Peyer's patch (tissue), 4 donors: ENCODE data around the gene EXOC4. TPM values are rescaled to one million over a fixed set of nuclear protein-coding genes. Genes with fewer than 3 reads are reported as not detected.

Experiments used
- DNase-seq, 3 donors: peaks; one replicate each; pipeline ENCODE4 v3.0.0-alpha.2; 2017 to 2019
- H3K27ac ChIP-seq, 4 donors: fragments of 200-600 bp; sonication (generic); one replicate each; pipeline ENCODE4 v1.5.1; 2016 to 2019
- H3K27me3 ChIP-seq, 2 donors: fragments of 200-600 bp; sonication (generic); one replicate each; pipeline ENCODE4 v1.5.1; 2019
- H3K36me3 ChIP-seq, 3 donors: fragments of 200-600 bp; sonication (generic); one replicate each; pipeline ENCODE4 v1.5.1; 2016 to 2019
- H3K4me1 ChIP-seq, 4 donors: fragments of 200-600 bp; sonication (generic); one replicate each; pipeline ENCODE4 v1.5.1; 2016 to 2019
- H3K4me3 ChIP-seq, 4 donors: fragments of 200-600 bp; sonication (generic); 1 replicate in 3 of 4; 2 replicates in 1 of 4; pipeline ENCODE4 v1.5.1; 2016 to 2019; ENCODE audit warnings: mild to moderate bottlenecking in 1 of 4
- H3K9me3 ChIP-seq, 4 donors: fragments of 200-600 bp; sonication (generic); one replicate each; pipeline ENCODE4 v1.5.1; 2016 to 2019; ENCODE audit warnings: mild to moderate bottlenecking in 1 of 4
- POLR2A ChIP-seq, 2 donors: fragments of 450-650 bp; IDR thresholded peaks; one replicate each; pipeline ENCODE4 v1.5.1; 2017; ENCODE audit warnings: antibody characterized with exemption in 2 of 2, mild to moderate bottlenecking in 2 of 2, moderate library complexity in 2 of 2
- total RNA-seq, 4 donors: library from RNA; depleted of rRNA; stranded (reverse); fragments of >200 nt; gene quantifications; one replicate each; pipeline ENCODE4 v1.1.0, GENCODE V29; 2016
- TF ChIP-seq, protein P1 (sequence below), 6 experiments: fragments of 450-650 bp in 4 of 6; fragments of 200-600 bp in 2 of 6; sonication (generic) in 1 of 6; IDR thresholded peaks; one replicate each; pipeline ENCODE4 v1.5.1; 2017 to 2019; ENCODE audit warnings: antibody characterized with exemption in 6 of 6, mild to moderate bottlenecking in 3 of 6, moderate library complexity in 1 of 6

The EXOC4 gene
- total RNA-seq, 4 donors from 2014 or later, result 128 to 502 (median 141) TPM

DNA sequence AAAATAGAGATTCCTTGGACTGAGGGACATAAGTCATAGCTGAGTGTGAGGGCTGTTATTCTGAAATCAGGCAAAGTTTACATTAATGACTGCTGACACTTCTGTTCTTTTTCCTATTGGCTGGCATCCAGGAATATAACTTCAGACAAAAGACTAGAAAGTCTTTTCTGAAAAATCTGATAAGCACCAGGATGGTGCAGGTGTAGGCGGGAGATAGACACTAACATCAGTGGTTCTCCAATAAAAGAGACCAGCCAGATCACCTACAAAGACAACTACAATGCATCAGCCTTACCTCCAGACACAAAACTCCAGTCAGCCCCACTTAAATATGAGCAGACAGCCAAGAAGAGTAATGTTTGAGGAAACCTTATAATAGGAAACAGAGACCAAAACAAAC is 705.9 kb downstream of the EXOC4 start:
- H3K4me3 ChIP-seq, result no peak overlapping the region
- TF ChIP-seq POLR2A (IDR thresholded peaks at IDR 0.05), result no peak
- TF ChIP-seq, protein P1, sequence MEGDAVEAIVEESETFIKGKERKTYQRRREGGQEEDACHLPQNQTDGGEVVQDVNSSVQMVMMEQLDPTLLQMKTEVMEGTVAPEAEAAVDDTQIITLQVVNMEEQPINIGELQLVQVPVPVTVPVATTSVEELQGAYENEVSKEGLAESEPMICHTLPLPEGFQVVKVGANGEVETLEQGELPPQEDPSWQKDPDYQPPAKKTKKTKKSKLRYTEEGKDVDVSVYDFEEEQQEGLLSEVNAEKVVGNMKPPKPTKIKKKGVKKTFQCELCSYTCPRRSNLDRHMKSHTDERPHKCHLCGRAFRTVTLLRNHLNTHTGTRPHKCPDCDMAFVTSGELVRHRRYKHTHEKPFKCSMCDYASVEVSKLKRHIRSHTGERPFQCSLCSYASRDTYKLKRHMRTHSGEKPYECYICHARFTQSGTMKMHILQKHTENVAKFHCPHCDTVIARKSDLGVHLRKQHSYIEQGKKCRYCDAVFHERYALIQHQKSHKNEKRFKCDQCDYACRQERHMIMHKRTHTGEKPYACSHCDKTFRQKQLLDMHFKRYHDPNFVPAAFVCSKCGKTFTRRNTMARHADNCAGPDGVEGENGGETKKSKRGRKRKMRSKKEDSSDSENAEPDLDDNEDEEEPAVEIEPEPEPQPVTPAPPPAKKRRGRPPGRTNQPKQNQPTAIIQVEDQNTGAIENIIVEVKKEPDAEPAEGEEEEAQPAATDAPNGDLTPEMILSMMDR (IDR thresholded peaks at IDR 0.05), result no peak

DNA sequence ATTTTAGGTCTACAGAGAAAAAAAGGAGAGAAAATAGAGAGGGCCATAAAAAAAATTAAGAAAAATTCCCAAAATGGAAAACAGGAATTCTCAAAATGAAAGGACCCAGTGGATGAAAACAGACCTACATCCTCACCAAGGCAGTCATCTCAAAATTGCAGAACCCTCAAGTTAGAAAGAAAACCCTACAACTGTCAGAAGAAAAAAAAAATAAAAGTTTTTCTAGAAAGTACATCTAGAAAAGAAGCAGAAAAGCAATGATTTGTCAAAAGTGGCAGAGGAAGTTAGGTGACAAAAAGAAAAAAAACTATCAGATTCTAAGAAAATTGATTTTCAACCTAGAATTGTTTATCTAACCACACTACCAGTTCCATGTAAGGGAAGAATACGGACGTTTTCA is 706.6 kb downstream of the EXOC4 start:
- TF ChIP-seq, protein P1 (IDR thresholded peaks at IDR 0.05), result no peak
- TF ChIP-seq POLR2A (IDR thresholded peaks at IDR 0.05), result no peak
- no peaks in the 10 kb centered on the region for H3K9me3 ChIP-seq
- H3K4me1 ChIP-seq, result no peaks in the 10 kb centered on the region
- H3K27me3 ChIP-seq, result no peaks in the 10 kb centered on the region
- no peaks in the 10 kb centered on the region for H3K36me3 ChIP-seq
- H3K4me3 ChIP-seq, result no peak overlapping the region
- no peak for DNase-seq
- no peak overlapping the region for H3K27ac ChIP-seq

More for the DNA sequence above, 705.9 kb downstream of the EXOC4 start:
- no peak for DNase-seq
- Histone ChIP-seq H3K27ac (no peak overlapping the region), H3K36me3 (no peaks in the 10 kb centered on the region), H3K9me3 (no peaks in the 10 kb centered on the region), H3K4me1 (no peaks in the 10 kb centered on the region), H3K27me3 (no peaks in the 10 kb centered on the region)

DNA sequence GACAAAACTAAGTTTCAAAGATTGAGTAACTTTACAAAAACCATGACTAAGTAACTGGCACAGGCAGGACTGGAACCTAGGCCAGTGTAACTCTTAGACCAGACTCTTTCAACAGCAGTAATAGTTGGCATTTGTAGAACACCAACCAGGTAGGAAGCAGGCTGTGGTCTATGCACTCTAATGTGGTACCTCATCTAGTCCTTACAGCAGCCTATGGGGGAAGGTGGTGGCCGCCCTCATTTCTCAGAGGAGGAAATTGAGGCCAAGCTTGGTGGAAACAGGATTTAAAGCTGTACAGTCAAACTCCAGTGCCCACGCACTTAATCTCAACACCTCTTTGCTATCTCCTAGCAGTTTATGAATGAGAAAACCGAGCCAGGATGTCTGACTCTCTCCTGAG is 708.8 kb downstream of the EXOC4 start:
- no peak for DNase-seq
- Histone ChIP-seq H3K4me1 (no peaks in the 10 kb centered on the region), H3K9me3 (no peaks in the 10 kb centered on the region), H3K27ac (no peak overlapping the region), H3K36me3 (no peaks in the 10 kb centered on the region), H3K4me3 (no peak overlapping the region), H3K27me3 (no peaks in the 10 kb centered on the region)
- TF ChIP-seq, protein P1 (IDR thresholded peaks at IDR 0.05), result no peak
- no peak for TF ChIP-seq POLR2A (IDR thresholded peaks at IDR 0.05)

- H3K36me3 ChIP-seq, result no peaks in the 10 kb centered on the region
- no peaks in the 10 kb centered on the region for H3K4me1 ChIP-seq
- no peak overlapping the region for H3K27ac ChIP-seq
- H3K9me3 ChIP-seq, result no peaks in the 10 kb centered on the region
- TF ChIP-seq, protein P1 (IDR thresholded peaks at IDR 0.05), result no peak
- TF ChIP-seq POLR2A (IDR thresholded peaks at IDR 0.05), result no peak
- H3K27me3 ChIP-seq, result no peaks in the 10 kb centered on the region
- no peak overlapping the region for H3K4me3 ChIP-seq
- DNase-seq, result no peak
Measured at GRCh38 chr7:133962646-133963045, 709.8 kb downstream of the EXOC4 start.

DNA sequence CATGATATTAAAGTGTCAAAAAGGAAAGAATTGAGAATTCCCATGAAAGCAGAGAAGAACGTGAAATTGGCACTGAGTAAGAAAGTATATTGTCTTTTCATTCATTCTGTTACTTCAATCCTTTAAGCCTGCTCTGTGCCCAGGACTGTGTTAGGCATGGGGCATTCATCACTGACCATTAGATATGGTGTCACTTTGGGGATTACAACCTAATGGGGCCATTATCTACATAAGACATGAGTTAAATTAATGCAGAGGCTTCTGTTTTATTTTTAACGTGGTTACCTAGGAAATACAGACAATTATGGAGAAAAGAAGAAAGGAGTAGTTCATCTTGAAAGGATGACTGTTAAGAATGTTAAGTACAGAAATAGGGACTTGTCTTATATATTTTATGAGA is 710.8 kb downstream of the EXOC4 start:
- no peak for DNase-seq
- Histone ChIP-seq H3K9me3 (no peaks in the 10 kb centered on the region), H3K36me3 (no peaks in the 10 kb centered on the region), H3K4me3 (no peak overlapping the region), H3K27ac (no peak overlapping the region), H3K27me3 (no peaks in the 10 kb centered on the region), H3K4me1 (no peaks in the 10 kb centered on the region)
- TF ChIP-seq, protein P1 (IDR thresholded peaks at IDR 0.05), result no peak
- no peak for TF ChIP-seq POLR2A (IDR thresholded peaks at IDR 0.05)

- Histone ChIP-seq H3K36me3 (no peaks in the 10 kb centered on the region), H3K9me3 (no peaks in the 10 kb centered on the region), H3K4me1 (no peaks in the 10 kb centered on the region), H3K27me3 (no peaks in the 10 kb centered on the region), H3K27ac (no peak overlapping the region), H3K4me3 (no peak overlapping the region)
- DNase-seq, result no peak
- TF ChIP-seq POLR2A (IDR thresholded peaks at IDR 0.05), result no peak
- TF ChIP-seq, protein P1 (IDR thresholded peaks at IDR 0.05), result no peak
Measured at GRCh38 chr7:133971625-133972024, 718.7 kb downstream of the EXOC4 start.
